Mesendoderm (in vitro differentiated cells): ENCODE results near the gene CARS1.
A peak's percentile ranks its signal among the peaks of the same experiment; 100 is the strongest.

Experiments used
- DNase-seq: peaks from one replicate; pipeline ENCODE4 v3.0.0; 2013
- H2AK5ac ChIP-seq: 2 replicates; pipeline ENCODE4 v1.6.1; 2013; ENCODE audit warnings: low read length, inconsistent platforms
- H2BK120ac ChIP-seq: 2 replicates; pipeline ENCODE4 v1.6.1; 2013; ENCODE audit warnings: low read depth, mild to moderate bottlenecking, low read length, moderate library complexity, mixed read lengths
- H2BK15ac ChIP-seq: replicated peaks from 2 replicates; pipeline ENCODE4 v1.6.1; 2013; ENCODE audit warnings: low read depth, mild to moderate bottlenecking, moderate library complexity
- H2BK5ac ChIP-seq: 2 replicates; pipeline ENCODE4 v1.6.1; 2013; ENCODE audit warnings: low read length, inconsistent platforms
- H3K18ac ChIP-seq: 2 replicates; pipeline ENCODE4 v1.6.1; 2013; ENCODE audit warnings: mild to moderate bottlenecking, low read length, mixed read lengths
- H3K23ac ChIP-seq: one replicate; pipeline ENCODE4 v1.6.1; 2013; ENCODE audit warnings: low read length
- H3K27ac ChIP-seq: 2 replicates; pipeline ENCODE4 v1.5.1; 2013; ENCODE audit warnings: low read depth, mild to moderate bottlenecking, inconsistent platforms, low read length, moderate library complexity
- H3K27me3 ChIP-seq: 2 replicates; pipeline ENCODE4 v1.6.1; 2013; ENCODE audit warnings: low read length, control low read depth, mild to moderate bottlenecking, inconsistent platforms; ENCODE audit not compliant: insufficient read depth, poor library complexity
- H3K36me3 ChIP-seq: 2 replicates; pipeline ENCODE4 v1.6.1; 2013; ENCODE audit warnings: low read length, inconsistent platforms; ENCODE audit not compliant: control insufficient read depth, insufficient read depth
- H3K4ac ChIP-seq: one replicate; pipeline ENCODE4 v1.6.1; 2013; ENCODE audit warnings: low read depth, mild to moderate bottlenecking, low read length, moderate library complexity
- H3K4me1 ChIP-seq: 2 replicates; pipeline ENCODE4 v1.6.1; 2013; ENCODE audit warnings: low read depth, low read length, inconsistent platforms; ENCODE audit not compliant: control insufficient read depth
- H3K4me2 ChIP-seq: 2 replicates; pipeline ENCODE4 v1.6.1; 2013; ENCODE audit warnings: low read length
- H3K4me3 ChIP-seq: 2 replicates; pipeline ENCODE4 v1.5.1; 2013; ENCODE audit warnings: mild to moderate bottlenecking, low read length
- H3K56ac ChIP-seq: one replicate; pipeline ENCODE4 v1.6.1; 2013; ENCODE audit warnings: low read length
- H3K79me1 ChIP-seq: 2 replicates; pipeline ENCODE4 v1.6.1; 2013; ENCODE audit warnings: low read length, inconsistent platforms
- H3K79me2 ChIP-seq: 2 replicates; pipeline ENCODE4 v1.6.1; 2013; ENCODE audit warnings: mild to moderate bottlenecking, low read length; ENCODE audit not compliant: control insufficient read depth, insufficient read depth
- H3K9ac ChIP-seq: 2 replicates; pipeline ENCODE4 v1.6.1; 2013; ENCODE audit warnings: low read length, inconsistent platforms
- H4K5ac ChIP-seq: one replicate; pipeline ENCODE4 v1.6.1; 2013; ENCODE audit warnings: low read length
- H4K8ac ChIP-seq: one replicate; pipeline ENCODE4 v1.6.1; 2013; ENCODE audit warnings: low read depth, mild to moderate bottlenecking, control low read depth, low read length, moderate library complexity
- WGBS: extraction: QIAGEN DNeasy Blood & Tissue Kit; methylation state at CpG from one replicate; pipeline ENCODE4 v1.1.7; 2013; ENCODE audit warnings: low lambda C conversion rate, missing lambda C conversion rate; ENCODE audit not compliant: insufficient coverage; ENCODE audit errors: extremely low coverage; 5-methylcytosine and 5-hydroxymethylcytosine counted together

The CARS1 gene

GRCh38 chr11:3009481-3009880 lies 47.7 kb downstream of the CARS1 start:
- H3K56ac ChIP-seq = no peak overlapping the region
- H3K27ac ChIP-seq = no peak overlapping the region
- no CpG with 5 or more reads among the region's 5 CpGs for WGBS
- peaks cover 22% of the 10 kb centered on the region for H3K36me3 ChIP-seq
- H2BK5ac ChIP-seq = no peak overlapping the region
- no peak for DNase-seq
- no peak overlapping the region for H4K5ac ChIP-seq
- no peak overlapping the region for H3K4me2 ChIP-seq
- H3K4me3 ChIP-seq = no peak overlapping the region
- no peaks in the 10 kb centered on the region for H3K79me1 ChIP-seq
- no peak overlapping the region for H4K8ac ChIP-seq
- no peaks in the 10 kb centered on the region for H3K4me1 ChIP-seq
- no peak overlapping the region for H3K9ac ChIP-seq
- H3K23ac ChIP-seq = no peak overlapping the region
- no peak overlapping the region for H3K4ac ChIP-seq
- H3K18ac ChIP-seq = no peak overlapping the region
- H2AK5ac ChIP-seq = no peak overlapping the region
- no peak overlapping the region for H2BK15ac ChIP-seq
- H3K27me3 ChIP-seq = no peaks in the 10 kb centered on the region
- H3K79me2 ChIP-seq = no peaks in the 10 kb centered on the region
- no peak overlapping the region for H2BK120ac ChIP-seq

DNA sequence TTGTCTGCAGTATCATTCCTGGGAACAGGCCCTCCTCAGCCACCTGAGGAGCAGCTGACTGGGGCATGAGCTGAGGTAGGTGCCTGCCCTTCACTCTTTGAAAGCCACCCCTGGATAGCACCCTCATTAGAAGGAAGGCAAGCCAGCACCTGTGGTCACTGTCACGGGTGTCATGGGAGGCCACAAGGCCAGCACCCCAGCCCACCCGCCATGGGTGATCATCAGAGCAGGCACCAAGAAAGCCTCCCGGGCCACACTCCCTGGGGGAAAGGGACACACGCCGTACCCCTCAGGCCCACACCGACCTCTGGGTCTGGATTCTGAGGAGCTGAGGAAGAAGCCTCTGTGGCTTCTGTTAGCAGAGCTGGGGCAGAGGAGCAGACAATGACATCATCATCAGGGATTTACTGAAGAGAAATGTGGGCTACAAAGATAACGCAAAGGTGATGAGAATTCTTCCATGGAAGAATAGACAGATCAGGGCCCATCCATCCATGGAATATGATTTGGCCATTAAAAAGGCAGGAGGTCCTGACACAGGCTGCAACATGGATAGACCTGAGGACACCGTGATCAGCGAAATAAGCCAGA lies 48.4 kb downstream of the CARS1 start:
- Histone ChIP-seq H3K4me3 (no peak overlapping the region), H3K27me3 (no peaks in the 10 kb centered on the region), H4K5ac (no peak overlapping the region), H2BK120ac (no peak overlapping the region), H3K4me1 (no peaks in the 10 kb centered on the region), H4K8ac (no peak overlapping the region), H3K56ac (no peak overlapping the region), H3K79me1 (no peaks in the 10 kb centered on the region), H3K9ac (no peak overlapping the region), H3K79me2 (no peaks in the 10 kb centered on the region), H2AK5ac (no peak overlapping the region), H3K23ac (no peak overlapping the region), H2BK5ac (no peak overlapping the region), H2BK15ac (no peak overlapping the region), H3K4me2 (no peak overlapping the region), H3K36me3 (peaks cover 25% of the 10 kb centered on the region), H3K18ac (no peak overlapping the region), H3K27ac (no peak overlapping the region), H3K4ac (no peak overlapping the region)
- no CpG with 5 or more reads among the region's 9 CpGs for WGBS
- DNase-seq = no peak

GRCh38 chr11:3007404-3008010 lies 49.7 kb downstream of the CARS1 start:
- H3K4me1 ChIP-seq = no peaks in the 10 kb centered on the region
- H2BK15ac ChIP-seq = no peak overlapping the region
- H3K18ac ChIP-seq = no peak overlapping the region
- H3K79me1 ChIP-seq = no peaks in the 10 kb centered on the region
- H3K4me3 ChIP-seq = no peak overlapping the region
- H3K36me3 ChIP-seq = peaks cover 23% of the 10 kb centered on the region
- DNase-seq = no peak
- no peak overlapping the region for H2AK5ac ChIP-seq
- no peak overlapping the region for H2BK120ac ChIP-seq
- no peak overlapping the region for H2BK5ac ChIP-seq
- no peak overlapping the region for H3K27ac ChIP-seq
- H4K5ac ChIP-seq = no peak overlapping the region
- WGBS = no CpG with 5 or more reads among the region's 20 CpGs
- no peak overlapping the region for H3K9ac ChIP-seq
- no peak overlapping the region for H3K4ac ChIP-seq
- H3K79me2 ChIP-seq = no peaks in the 10 kb centered on the region
- H3K23ac ChIP-seq = no peak overlapping the region
- H3K56ac ChIP-seq = no peak overlapping the region
- H3K27me3 ChIP-seq = no peaks in the 10 kb centered on the region
- no peak overlapping the region for H3K4me2 ChIP-seq
- H4K8ac ChIP-seq = no peak overlapping the region

GRCh38 chr11:3006505-3007260 lies 50.5 kb downstream of the CARS1 start:
- no peak overlapping the region for H4K5ac ChIP-seq
- no CpG with 5 or more reads among the region's 21 CpGs for WGBS

GRCh38 chr11:3004481-3004880 lies 52.7 kb downstream of the CARS1 start:
- no peak overlapping the region for H3K56ac ChIP-seq
- no peak overlapping the region for H2AK5ac ChIP-seq
- H2BK5ac ChIP-seq = no peak overlapping the region
- H3K27me3 ChIP-seq = no peaks in the 10 kb centered on the region
- no peak overlapping the region for H3K9ac ChIP-seq
- DNase-seq = no peak
- no peak overlapping the region for H3K4me3 ChIP-seq
- no peak overlapping the region for H3K27ac ChIP-seq
- H3K36me3 ChIP-seq = peaks cover 28% of the 10 kb centered on the region
- H3K23ac ChIP-seq = no peak overlapping the region
- H4K8ac ChIP-seq = no peak overlapping the region
- no peak overlapping the region for H2BK15ac ChIP-seq
- H3K4me1 ChIP-seq = no peaks in the 10 kb centered on the region
- no peak overlapping the region for H2BK120ac ChIP-seq
- no peak overlapping the region for H4K5ac ChIP-seq
- H3K18ac ChIP-seq = no peak overlapping the region
- no CpG with 5 or more reads among the region's 10 CpGs for WGBS
- H3K4me2 ChIP-seq = no peak overlapping the region
- H3K79me1 ChIP-seq = no peaks in the 10 kb centered on the region
- no peaks in the 10 kb centered on the region for H3K79me2 ChIP-seq
- no peak overlapping the region for H3K4ac ChIP-seq

More at GRCh38 chr11:3006505-3007260, 50.5 kb downstream of the CARS1 start:
- no peak overlapping the region for H2BK5ac ChIP-seq
- no peaks in the 10 kb centered on the region for H3K79me2 ChIP-seq
- no peaks in the 10 kb centered on the region for H3K4me1 ChIP-seq
- no peaks in the 10 kb centered on the region for H3K27me3 ChIP-seq
- H2BK15ac ChIP-seq = no peak overlapping the region
- H3K9ac ChIP-seq = no peak overlapping the region
- peak; percentile 17 for DNase-seq
- no peaks in the 10 kb centered on the region for H3K79me1 ChIP-seq
- no peak overlapping the region for H2AK5ac ChIP-seq
- no peak overlapping the region for H2BK120ac ChIP-seq
- no peak overlapping the region for H3K56ac ChIP-seq
- H3K27ac ChIP-seq = no peak overlapping the region
- no peak overlapping the region for H3K18ac ChIP-seq
- no peak overlapping the region for H3K4me2 ChIP-seq
- H3K4me3 ChIP-seq = no peak overlapping the region
- no peak overlapping the region for H3K23ac ChIP-seq
- peaks cover 20% of the 10 kb centered on the region for H3K36me3 ChIP-seq
- no peak overlapping the region for H4K8ac ChIP-seq
- no peak overlapping the region for H3K4ac ChIP-seq
